Muscle of back (tissue), 13 donors: ENCODE results near the gene LRPPRC. TPM values are rescaled to one million over a fixed set of nuclear protein-coding genes. Genes with fewer than 3 reads are reported as not detected.
"Not testable (repeated sequence)": the region's sequence is repeated elsewhere in the genome, so short reads cannot be mapped to it uniquely, and the experiment has no call there.

Source experiments
- DNase-seq, 3 donors: peaks; one replicate each; pipeline versions ENCODE4 v3.0.0 to v3.0.0-alpha.2; 2013
- long read RNA-seq, 9 donors: transcript quantifications; one replicate each; lab custom pipeline, GENCODE V29; 2026
- polyA plus RNA-seq, 10 donors: library from polyadenylated mRNA; unstranded; fragments of 120-200 nt; gene quantifications; one replicate each; pipeline ENCODE4 v1.2.1, GENCODE V29; 2013; ENCODE audit not compliant: insufficient read length in 10 of 10

The LRPPRC gene
- 100 to 1,000 TPM in 1 of 10 donors, 10 to 100 TPM in 9; 60.1 to 100 (median 77.8) TPM for polyA plus RNA-seq
- long read RNA-seq, donor 1, full-length matches to known transcripts: 6 of 29 reads
- long read RNA-seq, donor 1, partial matches to known transcripts: 23 of 29 reads
- long read RNA-seq, donor 1, other reads (novel, unspliced or antisense): 0 of 29 reads
- long read RNA-seq, donor 2, full-length matches to known transcripts: 3 of 29 reads
- long read RNA-seq, donor 2, partial matches to known transcripts: 26 of 29 reads
- long read RNA-seq, donor 2, other reads (novel, unspliced or antisense): 0 of 29 reads
- long read RNA-seq, donor 3: 0 reads
- long read RNA-seq, donor 4, full-length matches to known transcripts: 6 of 34 reads
- long read RNA-seq, donor 4, partial matches to known transcripts: 28 of 34 reads
- long read RNA-seq, donor 4, other reads (novel, unspliced or antisense): 0 of 34 reads
- long read RNA-seq, donor 5, full-length matches to known transcripts: 11 of 29 reads
- long read RNA-seq, donor 5, partial matches to known transcripts: 18 of 29 reads
- long read RNA-seq, donor 5, other reads (novel, unspliced or antisense): 0 of 29 reads
- long read RNA-seq, donor 6, full-length matches to known transcripts: 6 of 51 reads
- long read RNA-seq, donor 6, partial matches to known transcripts: 45 of 51 reads
- long read RNA-seq, donor 6, other reads (novel, unspliced or antisense): 0 of 51 reads
- long read RNA-seq, donor 7, full-length matches to known transcripts: 6 of 33 reads
- long read RNA-seq, donor 7, partial matches to known transcripts: 27 of 33 reads
- long read RNA-seq, donor 7, other reads (novel, unspliced or antisense): 0 of 33 reads
- long read RNA-seq, donor 8, full-length matches to known transcripts: 5 of 42 reads
- long read RNA-seq, donor 8, partial matches to known transcripts: 37 of 42 reads
- long read RNA-seq, donor 8, other reads (novel, unspliced or antisense): 0 of 42 reads
- long read RNA-seq, donor 9, full-length matches to known transcripts: 1 of 1 reads
- long read RNA-seq, donor 9, partial matches to known transcripts: 0 of 1 reads
- long read RNA-seq, donor 9, other reads (novel, unspliced or antisense): 0 of 1 reads

DNA sequence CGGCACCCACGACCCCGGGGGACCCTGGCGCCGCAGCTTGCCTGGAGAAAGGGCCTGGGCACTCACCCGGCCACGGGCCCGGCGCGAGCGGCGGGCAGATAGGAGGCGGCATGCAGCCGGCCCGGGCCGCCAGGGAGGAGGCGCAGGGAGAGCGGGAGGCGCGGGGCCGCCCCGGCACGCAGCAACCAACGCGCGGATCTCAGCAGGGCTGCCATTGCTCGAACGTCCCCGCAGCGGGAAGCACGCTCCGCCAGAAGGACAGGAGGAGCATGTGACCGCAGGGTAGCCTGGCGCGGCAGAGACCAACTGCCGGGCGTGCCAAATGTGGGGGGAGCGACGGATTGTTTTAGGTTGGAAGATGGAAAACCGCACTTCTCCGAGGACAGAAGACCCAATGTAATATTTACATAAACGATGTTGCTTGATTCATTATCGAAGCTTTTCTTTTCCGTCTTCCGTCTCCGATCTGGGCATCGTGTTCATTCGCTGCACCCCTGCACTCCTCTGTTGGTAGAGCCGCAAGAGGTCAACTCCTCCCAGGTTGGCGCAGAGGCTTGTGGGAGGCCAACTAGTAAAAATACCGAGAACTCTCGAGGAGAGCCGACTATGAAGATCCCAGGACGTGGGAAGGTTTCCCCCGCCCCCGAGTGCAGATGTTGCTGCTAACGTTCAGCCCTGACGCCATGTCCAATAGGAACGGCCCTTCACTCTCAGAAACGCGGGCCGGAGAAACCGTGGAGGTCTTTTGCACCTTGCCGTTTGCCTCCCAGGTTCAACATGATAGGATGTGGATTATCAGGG, at the start of gene LRPPRC:
Gene LRPPRC (minus strand): TSS at position 257 of the 801 bp plus-strand sequence. CDS start 42 bp downstream, at position 215.
- peak; percentile 96 to 98 (median 97) for DNase-seq

DNA sequence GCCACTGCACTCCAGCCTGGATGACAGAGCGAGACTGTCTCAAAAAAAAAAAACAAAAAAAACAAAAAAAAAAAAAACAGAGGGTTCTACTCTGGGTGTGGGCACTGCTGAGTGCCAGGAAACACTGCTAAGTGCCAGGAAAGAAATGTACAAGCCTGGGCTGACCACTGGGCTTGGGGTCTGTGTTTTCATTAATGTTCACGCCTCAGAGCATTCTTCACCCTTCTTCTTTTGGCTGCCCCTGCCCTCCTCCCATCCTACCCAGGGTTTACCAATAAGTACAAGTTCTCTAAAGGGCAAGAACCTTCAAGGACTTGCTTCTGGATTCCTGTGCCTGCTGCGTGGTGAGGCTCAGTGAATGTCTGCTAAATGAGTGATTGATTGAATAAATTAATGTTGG, 49.3 kb upstream of the LRPPRC start:
- DNase-seq: no peak

DNA sequence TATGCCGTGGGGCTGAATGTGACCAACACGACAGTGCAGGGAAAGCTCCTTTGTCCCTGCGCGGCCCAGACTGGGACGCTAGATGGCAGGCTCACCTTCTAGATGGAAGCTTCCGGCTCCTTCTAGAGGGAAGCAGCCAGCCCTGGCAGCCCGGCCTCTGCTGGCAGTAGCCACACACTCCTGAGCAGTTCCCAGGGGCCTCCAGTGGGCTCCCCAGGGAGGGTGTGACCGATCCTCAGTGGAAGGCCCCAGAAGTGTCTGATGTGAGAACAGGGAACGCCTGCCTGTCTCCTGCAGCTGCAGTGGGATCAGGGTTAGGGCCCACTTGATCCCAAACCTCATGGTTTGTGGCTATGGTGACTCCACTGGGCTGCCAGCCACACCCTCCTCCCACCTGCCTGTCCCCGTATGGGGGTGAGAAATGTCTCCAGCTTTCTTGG, 48.5 kb upstream of the LRPPRC start:
- DNase-seq: peak; percentile 50 to 79 (median 69)

DNA sequence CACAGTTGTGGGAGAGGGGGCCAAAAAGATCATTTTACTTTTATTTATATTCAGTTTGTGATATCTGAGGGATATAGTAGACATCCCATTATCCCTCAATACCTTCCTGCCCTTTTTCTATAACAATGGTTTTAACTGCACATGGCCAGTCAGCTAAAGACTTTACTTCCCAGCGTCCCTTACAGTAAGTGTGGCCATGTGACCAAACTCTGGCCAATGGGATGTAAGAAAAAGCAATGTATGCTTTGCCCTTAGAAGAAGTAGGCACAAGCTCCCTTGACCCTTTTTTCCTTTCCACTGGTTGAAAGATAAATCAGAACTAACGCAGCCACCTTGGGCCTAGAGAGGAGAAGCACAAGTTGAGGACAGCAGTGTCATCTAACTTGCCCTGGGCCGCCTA, 44.6 kb upstream of the LRPPRC start:
- DNase-seq: no peak

DNA sequence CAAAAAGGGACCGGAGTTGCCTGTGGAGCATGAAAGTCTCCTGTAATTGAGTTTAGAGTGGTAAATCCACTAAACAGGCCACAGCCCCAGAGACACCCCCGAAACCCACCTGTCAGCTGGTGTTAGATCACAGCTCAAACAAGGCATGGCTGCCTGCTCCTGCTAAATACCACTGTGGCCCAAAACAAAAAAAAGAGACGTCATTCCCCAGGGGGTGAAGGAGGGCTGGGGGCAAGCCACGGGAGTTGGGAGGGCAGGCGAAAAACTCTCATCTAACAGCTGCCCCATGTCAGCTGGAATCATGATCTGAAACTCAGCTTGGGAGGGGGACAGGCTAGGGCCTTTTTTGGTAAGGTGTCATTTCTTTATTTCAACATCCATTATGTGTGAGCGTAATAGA, 42.5 kb upstream of the LRPPRC start:
- DNase-seq: no peak

DNA sequence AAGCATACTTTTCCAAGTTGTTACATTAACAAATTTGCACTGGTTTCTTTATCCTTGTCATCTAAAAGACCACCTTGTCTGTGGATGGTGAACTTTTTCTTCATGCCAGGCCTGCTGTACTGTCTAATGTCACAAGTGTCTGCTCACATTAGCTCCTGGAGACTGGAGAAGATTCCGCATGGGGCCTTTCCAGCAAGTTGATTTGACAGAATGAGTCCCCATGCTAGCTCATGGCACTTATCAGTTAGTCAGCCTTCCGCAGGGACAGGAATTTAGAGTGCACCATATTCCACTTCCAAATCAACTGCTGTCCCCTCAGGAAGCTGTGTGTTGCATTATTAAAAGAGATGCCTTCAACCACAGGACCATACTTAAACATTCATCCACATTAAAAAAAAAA, 41.4 kb upstream of the LRPPRC start:
- no peak for DNase-seq

DNA sequence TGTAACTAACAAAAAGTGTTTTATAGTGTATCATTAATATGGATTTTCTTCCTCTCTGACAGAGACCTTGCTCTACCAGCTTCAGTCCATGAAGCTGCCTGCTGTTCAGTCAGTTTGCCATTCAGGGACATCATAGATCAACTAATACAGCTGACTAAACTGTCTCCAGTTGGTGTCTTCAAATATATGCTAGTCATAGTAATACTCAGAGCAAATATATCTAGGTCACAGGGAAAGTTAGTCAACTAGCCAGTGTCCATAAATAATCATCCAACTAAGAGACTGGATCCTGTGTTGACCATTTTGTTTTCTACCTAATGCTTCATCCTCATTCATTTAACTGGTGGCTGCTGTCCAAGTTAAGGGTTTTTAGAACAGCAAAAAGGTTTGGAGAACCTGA, 38.2 kb upstream of the LRPPRC start:
- DNase-seq: no peak

DNA sequence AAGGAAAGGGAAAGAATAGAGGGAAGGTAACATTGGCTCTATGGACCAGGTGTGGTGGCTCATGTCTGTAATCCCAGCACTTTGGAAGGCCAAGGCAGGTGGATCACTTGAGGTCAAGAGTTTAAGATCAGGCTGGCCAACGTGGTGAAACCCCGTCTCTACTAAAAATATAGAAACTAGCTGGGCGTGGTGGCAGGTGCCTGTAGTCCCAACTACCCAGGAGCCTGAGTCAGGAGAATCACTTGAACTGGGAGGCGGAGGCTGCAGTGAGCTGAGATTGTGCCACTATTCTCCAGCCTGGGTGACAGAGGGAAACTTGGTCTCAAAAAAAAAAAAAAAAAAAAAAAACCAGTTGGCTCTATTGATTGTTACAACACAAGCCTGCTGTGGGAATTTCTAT, 31.3 kb upstream of the LRPPRC start:
- not testable (repeated sequence) for DNase-seq

DNA sequence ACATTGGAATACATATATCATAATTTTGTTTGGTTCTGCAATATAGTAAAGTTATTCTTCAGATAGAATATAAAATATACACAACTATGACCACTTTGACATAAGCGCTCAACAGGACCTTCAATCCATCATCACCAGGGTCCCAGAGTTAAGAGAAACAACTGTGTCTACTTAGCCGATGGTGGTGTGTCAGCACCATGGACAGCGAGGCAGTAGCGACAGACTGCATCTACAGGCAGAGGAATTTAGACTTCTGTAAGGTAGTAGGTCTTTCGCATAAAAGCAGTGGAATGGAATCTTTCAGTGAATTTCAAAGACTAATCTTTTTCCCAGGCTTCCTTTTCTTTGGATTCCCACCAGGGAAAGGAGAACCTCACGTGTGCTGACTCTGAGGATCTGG, 20.5 kb upstream of the LRPPRC start:
- peak; percentile 41 to 74 (median 58) for DNase-seq

DNA sequence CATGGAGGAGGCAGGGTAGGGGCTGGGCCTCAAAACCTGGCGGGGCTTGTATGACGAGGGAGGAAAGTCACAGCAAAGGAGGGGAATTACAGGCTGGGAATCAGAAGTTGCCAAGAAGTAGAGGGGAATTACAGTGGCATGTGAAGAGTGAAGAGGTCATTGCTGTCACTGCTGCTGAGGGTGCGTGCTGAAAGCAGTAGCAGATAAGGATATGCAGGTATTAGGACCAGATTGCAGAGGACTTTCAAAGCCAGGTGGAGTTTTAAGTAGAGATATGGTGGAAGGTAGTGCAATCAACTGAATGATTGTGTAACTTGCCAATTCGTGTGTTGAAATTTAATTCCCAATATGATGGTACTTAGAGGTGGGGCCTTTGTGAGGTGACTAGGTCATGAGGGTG, 19.4 kb upstream of the LRPPRC start:
- no peak for DNase-seq

DNA sequence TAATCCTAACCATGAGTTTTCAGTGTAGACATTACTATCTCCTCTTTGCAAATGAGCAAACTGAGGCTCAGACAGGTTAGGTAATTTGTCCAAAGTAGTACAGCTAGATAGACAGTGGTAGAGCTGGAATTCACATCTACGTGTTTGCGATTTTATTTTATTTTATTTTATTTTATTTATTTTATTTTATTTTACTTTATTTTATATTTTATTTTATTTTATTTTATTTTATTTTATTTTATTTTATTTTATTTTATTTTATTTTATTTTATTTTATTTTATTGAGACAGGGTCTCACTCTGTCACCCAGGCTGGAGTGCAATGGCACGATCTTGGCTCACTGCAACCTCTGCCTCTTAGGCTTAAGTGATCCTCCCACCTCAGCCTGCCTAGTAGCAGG, 17.4 kb upstream of the LRPPRC start:
- not testable (repeated sequence) for DNase-seq

DNA sequence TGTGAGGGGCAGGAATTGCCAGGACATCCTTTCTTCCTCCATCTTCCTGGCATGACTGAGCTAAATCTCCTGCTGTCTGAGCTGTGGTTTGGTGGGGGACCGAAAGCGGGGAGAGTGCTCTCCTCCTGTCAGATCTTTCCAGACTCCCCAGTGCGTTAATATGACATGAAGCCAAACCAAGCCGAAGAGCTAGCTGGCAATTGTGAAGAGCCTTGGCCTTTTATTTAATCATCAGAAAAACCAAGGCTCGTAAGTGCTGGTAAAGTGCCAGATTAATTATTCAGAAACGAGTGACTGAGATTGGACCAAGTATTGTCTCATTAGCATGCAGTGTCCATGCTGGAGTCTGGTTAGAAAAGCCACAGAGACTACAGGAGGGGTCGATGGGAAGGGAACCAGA, 14.5 kb upstream of the LRPPRC start:
- no peak for DNase-seq

DNA sequence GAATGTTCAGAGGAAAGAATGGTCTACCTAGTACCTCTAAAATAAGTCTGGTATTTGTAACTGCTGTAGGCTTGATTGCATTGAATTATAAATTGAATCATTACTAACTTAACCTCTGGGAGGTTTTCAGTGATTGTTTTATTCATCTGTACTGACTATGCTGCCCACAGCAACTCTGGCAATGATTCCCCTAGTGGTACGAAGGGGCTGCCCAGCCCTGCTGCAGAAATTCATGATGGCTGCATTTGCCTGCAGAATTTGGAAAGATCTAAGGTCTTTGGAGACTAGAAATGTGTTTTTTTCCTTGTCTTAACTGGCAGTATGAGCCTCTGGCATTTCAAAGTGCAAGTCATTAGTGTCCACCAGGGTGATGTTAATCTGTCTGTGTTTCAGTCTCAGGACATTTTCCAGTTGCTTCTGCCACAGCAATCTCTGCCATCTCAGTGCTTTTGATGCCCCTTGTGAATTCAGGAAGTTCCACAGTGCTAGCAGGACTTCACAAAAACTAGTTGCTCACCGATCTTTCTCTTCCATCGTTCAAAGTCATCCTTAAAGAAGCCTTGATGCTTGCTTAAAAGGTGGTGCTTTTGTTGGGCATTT, 13.4 kb upstream of the LRPPRC start:
- DNase-seq: no peak

DNA sequence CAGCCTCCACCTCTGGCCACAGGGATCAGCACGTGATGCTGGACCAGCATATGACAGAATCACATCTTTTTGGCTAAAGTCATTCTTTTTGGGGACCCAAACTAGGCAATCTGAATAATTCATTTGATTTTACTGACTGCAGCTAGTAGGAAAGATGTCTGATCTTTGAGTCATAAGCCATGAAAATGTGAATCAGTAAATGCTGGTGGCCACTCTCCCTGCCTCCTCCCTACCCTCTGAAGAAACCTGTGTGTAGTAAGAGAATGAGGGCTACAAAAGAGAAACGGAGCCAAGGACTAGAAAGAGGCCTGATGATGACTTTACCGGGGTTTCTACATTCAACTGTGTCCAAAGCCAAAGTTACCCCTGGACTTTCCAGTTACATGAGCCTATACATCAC, 10.1 kb upstream of the LRPPRC start:
- no peak for DNase-seq

DNA sequence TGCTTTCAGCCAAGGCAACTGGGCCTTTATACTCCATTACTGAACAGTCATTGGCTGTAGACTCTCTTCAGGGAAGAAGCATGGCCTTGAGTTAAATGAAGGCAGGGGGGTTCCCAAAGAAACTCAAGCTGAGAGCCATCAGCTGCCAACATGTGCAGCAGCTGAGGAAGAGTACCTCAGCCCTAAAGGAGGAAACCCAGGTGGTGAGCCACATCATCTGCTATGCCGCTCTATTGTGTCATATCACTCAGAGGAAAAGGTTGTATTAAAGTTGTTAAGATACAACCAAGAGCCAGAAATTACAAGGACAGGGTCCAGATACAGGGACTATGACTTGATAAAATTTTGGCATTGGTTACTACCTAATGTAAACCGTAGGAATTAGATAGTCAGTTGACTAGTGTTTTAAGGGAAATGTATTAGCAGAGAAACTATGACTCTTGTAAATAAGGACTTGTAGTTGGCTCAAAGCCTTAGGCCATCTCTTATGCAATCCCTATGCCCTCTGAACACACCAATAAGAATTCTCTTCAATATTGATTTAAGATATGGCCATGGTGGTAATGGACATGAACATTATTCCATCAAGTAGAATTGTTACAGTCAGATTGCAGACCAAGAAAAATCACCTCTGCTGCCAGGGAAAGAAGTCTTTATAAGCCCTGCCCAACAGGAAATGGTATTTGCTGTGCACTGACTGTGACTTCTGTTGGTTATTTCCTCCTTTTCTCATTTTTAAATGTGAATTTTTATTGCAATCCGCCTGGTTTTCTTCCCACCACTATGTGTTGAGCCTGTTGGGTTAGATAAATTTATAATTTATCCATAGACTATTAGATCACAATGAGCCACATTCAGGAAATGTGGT, 9.2 kb upstream of the LRPPRC start:
- no peak for DNase-seq

DNA sequence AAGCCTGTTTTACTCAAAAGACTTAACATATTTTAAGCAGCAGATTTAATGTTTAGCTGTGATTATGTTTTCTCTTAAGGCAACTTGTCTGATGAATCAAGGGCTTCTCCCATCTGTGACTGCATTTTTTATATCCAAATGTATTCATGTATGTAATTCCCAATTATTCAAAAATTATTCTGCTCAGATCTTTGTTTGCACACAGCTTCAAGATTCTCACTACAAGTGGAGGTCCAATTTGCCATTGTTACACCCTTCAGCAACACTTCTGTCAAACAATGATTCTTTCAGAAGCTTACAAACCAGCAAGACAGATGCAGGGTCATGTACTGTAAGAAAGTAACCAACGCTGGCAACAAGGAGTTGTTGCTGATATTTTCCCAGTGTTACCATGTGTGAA, 5.9 kb upstream of the LRPPRC start:
- no peak for DNase-seq

DNA sequence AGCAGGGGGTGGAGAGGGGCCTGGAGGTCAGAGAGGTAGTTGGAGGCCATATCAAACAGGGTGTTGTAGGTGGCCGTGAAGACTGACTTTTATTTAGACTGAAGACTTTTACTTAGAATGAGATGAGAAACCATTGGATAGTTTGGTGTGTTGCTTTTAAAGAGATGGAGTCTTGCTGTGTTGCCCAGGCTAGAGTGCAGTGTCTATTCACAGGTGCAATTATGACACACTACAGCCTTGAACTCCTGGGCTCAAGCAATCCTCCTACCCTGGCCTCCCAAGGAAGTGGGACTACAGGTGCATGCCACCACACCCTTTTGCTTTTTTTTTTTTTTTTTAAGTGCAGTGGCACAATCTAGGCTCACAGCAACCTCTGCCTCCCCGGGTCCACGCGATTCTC, 2.5 kb upstream of the LRPPRC start:
- DNase-seq: no peak

DNA sequence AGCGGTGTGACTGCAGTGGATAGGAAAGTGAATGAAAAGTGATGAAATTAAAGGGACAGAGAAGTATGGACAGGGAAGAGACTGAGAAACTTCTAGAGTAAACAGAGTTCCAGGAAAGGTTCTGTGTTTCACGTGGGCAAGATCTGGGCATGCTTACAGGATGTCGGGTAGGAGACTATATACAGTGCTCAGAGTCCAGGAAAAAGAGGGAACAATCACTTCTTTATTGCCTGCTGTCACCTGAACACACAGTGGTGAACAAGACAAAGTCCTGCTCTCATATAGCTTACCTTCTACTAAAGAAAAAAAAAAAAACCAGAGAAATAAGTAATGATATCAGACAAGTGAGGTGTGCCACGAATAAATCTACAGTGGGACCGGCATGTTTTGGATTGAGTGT, 2.4 kb downstream of the LRPPRC start:
- DNase-seq: no peak

DNA sequence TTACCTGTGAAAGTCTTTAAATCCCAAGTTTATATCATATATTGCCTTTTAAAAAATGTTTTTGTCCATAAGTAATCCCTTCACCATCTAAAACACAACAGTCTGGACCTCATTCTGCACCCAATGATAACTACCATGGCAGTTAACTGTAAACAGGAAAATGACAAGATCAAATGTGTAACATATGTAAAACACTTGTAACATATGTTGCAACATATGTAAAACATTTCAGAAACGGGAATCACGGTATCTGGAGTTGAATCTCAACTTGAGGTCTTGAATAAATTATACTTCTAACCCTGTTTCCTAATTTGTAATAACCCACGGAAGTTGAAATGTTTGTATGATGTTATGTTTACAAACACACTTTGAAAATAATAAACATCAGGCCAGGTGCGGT, 6.2 kb downstream of the LRPPRC start:
- DNase-seq: no peak

DNA sequence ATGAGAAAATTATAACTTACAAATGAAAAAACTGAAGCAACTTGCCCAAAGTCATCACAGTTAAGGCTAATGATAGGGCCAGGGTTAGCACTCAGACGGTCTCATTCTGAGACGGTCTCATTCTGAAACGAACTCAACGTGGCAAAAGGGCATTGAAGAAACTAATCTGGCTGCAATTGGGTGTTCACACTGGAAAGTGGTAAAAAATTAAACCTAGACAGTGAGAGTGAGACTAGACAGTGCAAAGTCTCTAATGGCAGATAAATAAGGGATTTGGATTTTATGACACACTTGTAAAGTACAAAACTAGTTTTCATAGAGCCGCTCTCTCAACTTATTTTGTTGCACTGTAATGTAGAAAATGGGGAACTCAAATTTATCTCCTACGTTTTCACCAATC, 9.2 kb downstream of the LRPPRC start:
- DNase-seq: no peak
